HG03196 (cell line): ENCODE results near the gene FCN2.

Experiments
- ATAC-seq: cut with Tn5 transposase; IDR thresholded peaks from one replicate; pipeline ENCODE4 v1.9.1; 2021; ENCODE audit not compliant: unreplicated experiment

FCN2 gene

GRCh38 chr9:134887686-134888602 is 7.3 kb downstream of the FCN2 start:
- no peak for ATAC-seq

GRCh38 chr9:134888603-134889190 is 8.1 kb downstream of the FCN2 start:
- no peak for ATAC-seq

DNA sequence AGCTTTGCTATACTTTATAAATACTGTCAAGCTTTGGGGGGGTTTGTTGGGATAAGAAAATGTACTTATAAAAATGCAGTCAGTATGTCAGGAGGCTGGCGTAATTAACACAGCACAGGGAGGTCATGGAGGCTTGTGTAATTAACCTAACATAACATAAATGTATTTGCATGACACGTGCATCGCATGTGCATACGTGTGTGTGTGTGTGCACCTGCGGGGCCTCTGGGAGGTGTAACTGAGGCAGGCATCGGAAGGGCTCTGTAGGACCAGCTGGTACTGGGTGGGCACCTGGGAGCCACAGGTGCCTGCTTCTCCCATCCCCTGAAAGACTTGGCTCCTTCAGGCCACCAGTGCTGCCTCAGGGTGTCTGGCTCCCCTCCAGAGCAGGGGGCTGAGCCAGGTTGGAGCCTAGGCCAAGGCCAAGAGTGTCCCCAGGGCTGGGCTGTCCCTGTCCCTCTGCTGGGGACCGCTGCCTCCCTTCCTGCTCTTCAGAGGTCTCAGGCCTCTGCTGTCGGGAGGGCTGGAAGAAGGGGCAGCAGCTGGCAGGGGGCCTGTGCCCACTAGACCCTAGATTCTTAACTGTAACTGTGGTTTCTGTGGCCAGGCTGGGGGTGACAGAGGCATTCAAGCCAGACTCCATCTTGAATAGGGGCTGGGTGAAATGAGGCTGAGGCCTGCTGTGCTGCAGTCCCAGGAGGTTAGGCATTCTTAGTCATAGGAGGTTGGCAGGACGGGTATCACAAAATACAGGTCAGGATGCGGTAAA is 9.0 kb downstream of the FCN2 start:
- no peak for ATAC-seq

DNA sequence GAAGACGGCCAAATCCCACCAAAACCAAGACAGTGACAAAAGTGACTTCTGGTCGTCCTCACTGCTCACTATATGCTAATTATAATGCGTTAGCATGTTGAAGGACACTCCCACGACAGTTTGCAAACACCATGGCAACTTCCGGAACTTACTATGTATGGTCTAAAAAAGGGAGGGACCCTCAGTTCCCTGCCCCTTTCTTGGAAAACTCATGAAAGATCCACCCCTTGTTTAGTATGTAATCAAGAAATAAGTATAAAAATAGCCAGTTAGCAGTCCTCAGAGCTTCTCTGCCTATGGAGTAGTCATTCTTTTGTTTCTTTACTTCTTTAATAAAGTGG is 9.5 kb downstream of the FCN2 start:
- no peak for ATAC-seq

DNA sequence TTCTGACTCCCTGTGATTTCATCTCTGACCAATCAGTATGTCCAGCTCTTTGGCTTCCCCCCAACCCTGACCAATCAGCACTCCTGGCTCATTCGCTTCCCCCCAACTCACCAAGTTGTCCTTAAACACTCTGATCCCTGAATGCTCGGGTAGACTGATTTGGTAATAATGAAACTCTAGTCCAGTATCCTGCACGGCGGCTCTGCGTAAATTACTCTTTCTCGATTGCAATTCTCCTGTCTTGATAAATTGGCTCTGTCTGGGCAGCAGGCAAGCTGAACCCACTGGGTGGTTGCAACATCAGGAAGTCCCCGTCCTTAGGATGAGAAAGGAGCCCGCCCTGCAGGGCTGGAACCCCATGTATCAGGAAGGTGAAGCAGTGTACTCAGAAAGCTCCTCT is 10.4 kb downstream of the FCN2 start:
- ATAC-seq = no peak

DNA sequence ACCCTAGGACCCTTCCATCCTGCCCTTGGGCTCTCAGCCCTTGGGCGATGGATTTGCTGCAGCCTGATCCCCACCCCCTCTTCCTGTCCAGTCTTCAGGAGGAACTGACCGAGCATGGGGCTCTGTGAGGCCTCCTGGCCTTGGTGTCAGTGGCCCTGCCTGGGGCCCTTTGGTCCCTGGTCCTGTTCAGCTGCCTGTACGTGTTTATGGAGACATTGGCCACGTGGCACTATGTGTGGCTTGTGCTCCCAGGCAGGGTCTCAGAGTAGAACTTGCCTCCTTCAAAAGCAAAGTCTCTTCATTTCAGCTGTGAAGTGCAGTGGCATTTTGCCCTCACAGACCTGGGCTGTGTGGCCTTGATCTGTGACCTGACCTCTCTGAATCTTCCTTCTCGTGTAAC is 11.1 kb downstream of the FCN2 start:
- ATAC-seq = no peak

- ATAC-seq = no peak
Observed at GRCh38 chr9:134892221-134892620, 11.6 kb downstream of the FCN2 start.

GRCh38 chr9:134892820-134893420 is 12.3 kb downstream of the FCN2 start:
- ATAC-seq = no peak

DNA sequence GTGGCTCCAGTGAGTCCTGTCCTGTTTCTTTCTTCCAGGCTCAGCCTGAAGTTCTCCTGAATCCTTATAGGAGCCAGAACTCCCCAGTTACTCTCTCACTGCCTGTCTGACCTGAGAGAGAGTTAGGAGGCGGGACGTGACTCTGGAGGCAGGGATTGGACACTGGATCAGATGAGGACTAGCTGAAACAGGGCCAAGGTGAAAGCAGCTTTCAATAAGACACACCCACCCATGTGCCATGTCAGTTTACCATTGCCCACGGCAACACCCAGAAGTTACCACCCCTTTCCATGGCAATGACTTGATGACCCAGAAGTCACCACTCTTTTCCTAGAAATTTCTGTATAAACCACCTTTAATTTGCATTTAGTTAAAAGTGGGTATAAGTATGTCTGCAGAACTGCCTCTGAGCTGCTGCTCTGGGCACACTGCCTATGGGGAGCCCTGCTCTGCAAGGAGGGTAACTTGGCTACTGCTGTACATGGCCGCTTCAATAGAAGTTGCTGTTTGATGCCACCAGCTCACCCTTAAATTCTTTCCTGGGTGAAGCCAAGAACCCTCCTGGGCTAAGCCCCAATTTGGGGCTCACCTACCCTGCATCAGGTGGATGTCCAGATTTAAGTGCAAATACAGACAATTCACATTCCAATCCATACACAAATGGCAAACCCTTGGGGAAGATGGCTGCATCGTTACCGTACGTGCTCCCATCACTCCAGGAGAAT is 13.7 kb downstream of the FCN2 start:
- ATAC-seq = no peak

- no peak for ATAC-seq
Observed at GRCh38 chr9:134895097-134895496, 14.5 kb downstream of the FCN2 start.

DNA sequence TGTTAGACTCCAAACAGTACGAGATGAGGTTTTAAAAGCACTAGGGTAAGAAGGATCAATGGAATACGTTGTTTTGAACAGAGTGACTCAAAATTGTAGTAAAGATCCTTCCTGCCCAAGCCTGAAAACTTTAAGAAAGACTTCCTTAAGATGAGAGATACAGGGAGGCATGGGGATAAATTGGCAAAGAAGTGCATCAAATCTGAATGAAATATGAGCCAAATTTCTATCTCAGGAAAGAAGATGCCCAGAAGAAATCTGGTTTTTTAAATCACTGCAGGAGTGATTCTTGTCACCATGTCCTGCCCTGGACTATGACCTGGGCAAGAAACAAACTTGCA is 14.9 kb downstream of the FCN2 start:
- no peak for ATAC-seq

GRCh38 chr9:134895908-134896833 is 15.6 kb downstream of the FCN2 start:
- no peak for ATAC-seq

DNA sequence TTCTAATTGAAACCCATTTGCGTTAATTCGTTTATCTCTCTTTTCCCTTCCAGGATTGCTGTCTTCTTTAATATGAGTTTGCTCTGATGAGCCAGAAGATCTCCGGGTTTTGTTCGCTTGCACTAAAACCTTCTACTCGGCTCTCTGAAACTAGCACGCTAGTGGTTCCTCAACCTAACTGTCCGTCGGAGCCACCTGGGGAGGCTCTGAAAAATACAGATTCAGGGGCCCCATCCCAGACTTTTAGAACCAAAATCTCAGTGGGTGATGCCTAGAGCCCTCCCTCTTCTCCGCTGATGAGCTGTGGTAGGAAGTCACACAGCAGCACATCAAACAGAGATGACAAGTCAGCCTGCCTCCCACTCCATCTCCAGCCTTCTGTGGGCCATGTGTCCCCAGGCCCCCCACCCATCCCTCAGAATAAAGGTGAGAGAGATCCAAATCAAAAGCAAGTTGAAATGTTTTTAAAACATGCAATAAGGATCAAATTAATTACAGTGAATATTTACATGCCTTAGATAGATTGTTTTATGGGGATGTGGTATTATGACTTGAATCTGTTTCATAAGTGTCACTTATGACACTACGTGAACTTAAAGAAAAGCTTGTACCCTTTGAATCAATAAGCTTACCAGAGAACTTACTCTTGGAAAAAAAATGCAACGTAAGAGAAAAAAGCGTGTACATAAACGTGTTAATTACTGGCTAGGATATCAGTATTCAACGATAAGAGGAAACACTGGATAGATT is 16.4 kb downstream of the FCN2 start:
- no peak for ATAC-seq

DNA sequence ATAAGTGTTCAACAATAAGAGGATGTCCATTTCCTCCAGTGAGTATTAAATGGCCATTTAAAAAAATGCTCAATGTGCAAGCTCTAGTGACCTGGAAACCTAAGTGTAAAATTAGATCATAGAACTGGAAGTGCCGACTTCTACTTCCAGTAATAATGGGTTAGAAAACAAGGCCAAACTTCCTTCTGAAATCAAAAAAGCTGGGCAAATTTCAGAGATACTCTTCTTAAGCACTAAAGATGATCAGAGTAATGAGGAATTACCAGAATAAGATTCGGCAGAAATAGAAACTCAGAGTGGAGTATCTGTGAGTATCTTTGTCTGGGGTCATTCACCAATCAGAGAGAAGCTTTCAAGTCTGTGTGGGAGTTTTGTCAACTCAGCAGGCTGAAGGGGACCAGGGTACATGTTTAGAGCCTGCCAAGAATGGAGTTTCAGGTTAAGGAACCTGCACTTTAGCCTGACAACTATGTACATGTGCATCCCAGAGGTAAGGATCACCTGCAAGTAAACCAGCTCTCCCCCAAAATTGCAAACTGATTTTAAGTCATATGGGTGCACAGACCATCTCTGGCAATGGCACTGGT is 17.1 kb downstream of the FCN2 start:
- ATAC-seq = no peak

DNA sequence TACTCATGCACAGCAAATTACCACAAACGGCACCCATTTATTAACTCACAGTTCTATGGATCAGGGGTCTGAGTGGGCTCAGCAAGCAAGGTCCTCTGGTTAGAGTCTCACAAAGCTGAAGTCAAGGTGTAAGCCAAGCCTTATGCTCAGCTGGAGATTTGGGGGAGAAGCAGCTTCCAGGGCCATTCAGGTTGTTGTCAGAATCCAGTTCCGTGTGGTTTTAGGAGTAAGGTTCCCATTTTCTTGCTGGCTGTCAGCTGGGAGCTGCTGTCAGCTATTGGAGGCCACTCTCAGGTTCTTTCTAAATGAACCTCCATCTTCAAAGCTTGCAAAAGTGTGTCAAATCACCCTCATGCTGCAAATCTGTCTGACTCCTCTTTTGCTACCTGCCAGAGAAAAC is 17.7 kb downstream of the FCN2 start:
- ATAC-seq = no peak

DNA sequence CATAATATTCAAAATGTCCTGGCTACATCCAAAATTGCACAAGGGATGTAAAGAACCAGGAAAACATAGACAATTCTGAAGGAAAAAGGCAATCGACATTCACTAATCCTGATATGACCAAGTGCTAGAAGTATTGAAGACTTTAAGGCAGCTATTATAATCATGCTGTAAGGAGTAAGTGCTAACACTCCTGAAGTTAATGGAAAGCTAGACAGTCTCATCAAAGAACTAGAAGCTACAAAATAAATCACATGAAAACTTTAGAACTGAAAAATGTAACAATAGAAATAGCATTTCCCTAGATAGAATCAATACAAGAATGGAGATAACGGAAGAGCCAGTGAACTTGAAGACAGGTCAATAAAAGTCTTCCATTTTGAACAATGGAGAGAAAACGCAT is 18.6 kb downstream of the FCN2 start:
- ATAC-seq = no peak

- ATAC-seq = no peak
Observed at GRCh38 chr9:134899818-134900217, 19.2 kb downstream of the FCN2 start.

DNA sequence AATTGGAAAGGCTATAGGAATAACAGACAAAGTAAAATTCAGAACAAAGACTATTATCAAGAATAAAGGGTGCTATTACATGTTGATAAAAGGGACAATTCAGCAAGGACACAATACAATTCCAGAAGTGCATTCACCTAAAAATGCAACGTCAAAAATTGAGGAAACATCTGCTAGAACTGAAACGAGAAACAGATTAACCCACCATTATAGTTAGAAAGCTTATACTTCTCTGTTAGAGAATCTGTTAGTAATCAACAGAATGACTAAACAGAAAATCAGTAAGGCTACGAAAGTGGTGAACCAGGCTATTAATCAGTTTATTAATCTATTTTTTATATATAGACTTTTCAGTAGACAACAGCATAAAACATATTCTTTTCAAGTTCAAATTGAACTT is 22.3 kb downstream of the FCN2 start:
- no peak for ATAC-seq
